B cell (primary cell): Measurements from ENCODE around the gene SAP30. TPM values are rescaled to one million over a fixed set of nuclear protein-coding genes. Genes with fewer than 3 reads are reported as not detected.

Experiments used
- ATAC-seq: fragments of 200-7000 bp; cut with Tn5 transposase; one replicate; pipeline ENCODE4 v1.10.0; 2021; ENCODE audit warnings: low read depth, mild to moderate bottlenecking, moderate number of reproducible peaks, moderate library complexity
- CTCF ChIA-PET: fragments of 350-600 bp; sonication (Branson Sonifier 250); formaldehyde crosslinking; loops from one replicate; lab custom pipeline; 2021; ENCODE audit warnings: antibody characterized with exemption, inconsistent platforms; lab: Charles Lee
- POLR2A ChIA-PET: fragments of 350-600 bp; sonication (Branson Sonifier 250); formaldehyde crosslinking; loops from one replicate; lab custom pipeline; 2021; ENCODE audit warnings: antibody characterized with exemption; lab: Charles Lee
- DNase-seq: peaks from one replicate; pipeline ENCODE4 v3.0.0; 2013
- H2AFZ ChIP-seq: 2 replicates; pipeline ENCODE4 v1.6.1; 2012; ENCODE audit warnings: mild to moderate bottlenecking, low read depth, low read length; ENCODE audit not compliant: insufficient read depth, poor library complexity, severe bottlenecking
- H3K27ac ChIP-seq, 2 donors: 1 replicate in 1 of 2; 2 replicates in 1 of 2; pipeline ENCODE4 v1.5.1; 2012 to 2013; ENCODE audit warnings: low read length in 2 of 2, mild to moderate bottlenecking in 2 of 2, moderate library complexity in 1 of 2
- H3K27me3 ChIP-seq, 4 experiments: fragments of 200-600 bp in 1 of 4; sonication (generic) in 1 of 4; replicated peaks in 1 of 4; 1 replicate in 2 of 4; 2 replicates in 2 of 4; pipeline versions ENCODE4 v1.6.1 to v1.7.0; 2013 to 2016; ENCODE audit warnings: low read length in 3 of 4, mild to moderate bottlenecking in 2 of 4, mixed read lengths in 1 of 4, moderate library complexity in 1 of 4; ENCODE audit not compliant: insufficient read depth in 4 of 4, control insufficient read depth in 3 of 4; ENCODE audit errors: control extremely low read depth in 1 of 4
- H3K36me3 ChIP-seq, 2 experiments: replicated peaks in 1 of 2; 1 replicate in 1 of 2; 2 replicates in 1 of 2; pipeline versions ENCODE4 v1.6.1 to v1.7.1; 2013; ENCODE audit warnings: low read length in 1 of 2; ENCODE audit not compliant: insufficient read depth in 2 of 2, control insufficient read depth in 1 of 2; ENCODE audit errors: control extremely low read depth in 1 of 2, extremely low read depth in 1 of 2
- H3K4me1 ChIP-seq, 2 donors: fragments of 200-600 bp in 1 of 2; sonication (generic) in 1 of 2; 1 replicate in 1 of 2; 2 replicates in 1 of 2; pipeline versions ENCODE4 v1.5.1 to v1.6.1; 2013 to 2017; ENCODE audit warnings: low read length in 2 of 2; ENCODE audit not compliant: control insufficient read depth in 2 of 2, insufficient read depth in 2 of 2
- H3K4me2 ChIP-seq: replicated peaks from 2 replicates; pipeline ENCODE3; 2012; ENCODE audit warnings: mild to moderate bottlenecking, low read depth, low read length; ENCODE audit not compliant: poor library complexity, severe bottlenecking
- H3K4me3 ChIP-seq, 5 experiments: fragments of 200-600 bp in 1 of 5; sonication (generic) in 1 of 5; 1 replicate in 3 of 5; 2 replicates in 2 of 5; pipeline versions ENCODE4 v1.5.1 to v1.7.0; 2011 to 2016; ENCODE audit warnings: low read length in 4 of 5, mild to moderate bottlenecking in 4 of 5, low read depth in 2 of 5, control low read depth in 1 of 5, moderate library complexity in 1 of 5; ENCODE audit not compliant: insufficient read depth in 1 of 5; ENCODE audit errors: control extremely low read depth in 1 of 5, extremely low read depth in 1 of 5
- H3K79me2 ChIP-seq: fragments of 200-600 bp; sonication (generic); one replicate; pipeline ENCODE4 v1.6.0; 2016; ENCODE audit warnings: low read length; ENCODE audit not compliant: control insufficient read depth, insufficient read depth
- H3K9ac ChIP-seq: fragments of 200-600 bp; sonication (generic); 2 replicates; pipeline ENCODE4 v1.6.1; 2017; ENCODE audit warnings: mild to moderate bottlenecking, low read length, moderate library complexity
- H3K9me3 ChIP-seq, 3 donors: one replicate each; pipeline versions ENCODE4 v1.6.1 to v1.7.1; 2013; ENCODE audit warnings: low read length in 2 of 3; ENCODE audit not compliant: control insufficient read depth in 2 of 3, insufficient read depth in 1 of 3; ENCODE audit errors: control extremely low read depth in 1 of 3
- H4K20me1 ChIP-seq: 2 replicates; pipeline ENCODE4 v1.6.0; 2012; ENCODE audit warnings: mild to moderate bottlenecking, low read length; ENCODE audit not compliant: insufficient read depth, control insufficient read depth, poor library complexity, severe bottlenecking
- H3K27ac Mint-ChIP-seq: one replicate; pipeline ENCODE4 v1.8.0; 2021; ENCODE audit warnings: mixed read lengths
- H3K27me3 Mint-ChIP-seq: one replicate; pipeline ENCODE4 v1.8.0; 2021; ENCODE audit warnings: mixed read lengths
- H3K4me1 Mint-ChIP-seq: one replicate; pipeline ENCODE4 v1.8.0; 2021; ENCODE audit warnings: mixed read lengths
- H3K4me3 Mint-ChIP-seq: one replicate; pipeline ENCODE4 v1.8.0; 2021; ENCODE audit warnings: mixed read lengths
- H3K9me3 Mint-ChIP-seq: one replicate; pipeline ENCODE4 v1.8.0; 2022; ENCODE audit warnings: mixed read lengths; ENCODE audit not compliant: insufficient read depth
- EZH2 ChIP-seq: IDR thresholded peaks from 2 replicates; pipeline ENCODE4 v1.6.1; 2012; ENCODE audit warnings: borderline replicate concordance, low read depth, mild to moderate bottlenecking, moderate library complexity, low read length; ENCODE audit not compliant: insufficient read depth, poor library complexity, severe bottlenecking
- WGBS: methylation state at CpG from one replicate; pipeline ENCODE4 v1.1.5; 2013; ENCODE audit warnings: missing lambda C conversion rate; ENCODE audit not compliant: insufficient coverage; 5-methylcytosine and 5-hydroxymethylcytosine counted together
- intact Hi-C: fragments of 100-400 bp; cut with micrococcal nuclease; formaldehyde crosslinking; loops from one replicate; pipeline ENCODE4 v1.10.0; 2022
- polyA plus RNA-seq: library from polyadenylated mRNA; depleted of rRNA; stranded (reverse); fragments of >200 nt; gene quantifications from 2 replicates; pipeline ENCODE4 v1.2.3, GENCODE V29; 2012
- total RNA-seq, 2 donors: library from RNA; stranded (reverse); fragments of 120-200 nt in 1 of 2; gene quantifications; 1 replicate in 1 of 2; 2 replicates in 1 of 2; pipeline versions ENCODE4 v1.2.3 to v1.2.4, GENCODE V29; 2013 to 2022
- TF ChIP-seq, protein P1 (sequence below): fragments of 200-600 bp; IDR thresholded peaks from one replicate; pipeline ENCODE4 v1.8.0; 2022; ENCODE audit warnings: antibody characterized with exemption, mild to moderate bottlenecking

SAP30 gene
- total and polyA plus RNA-seq, 2 donors (not counting 1 experiment from before 2014, with no cell fraction given): 2.5 to 3.5 TPM

DNA sequence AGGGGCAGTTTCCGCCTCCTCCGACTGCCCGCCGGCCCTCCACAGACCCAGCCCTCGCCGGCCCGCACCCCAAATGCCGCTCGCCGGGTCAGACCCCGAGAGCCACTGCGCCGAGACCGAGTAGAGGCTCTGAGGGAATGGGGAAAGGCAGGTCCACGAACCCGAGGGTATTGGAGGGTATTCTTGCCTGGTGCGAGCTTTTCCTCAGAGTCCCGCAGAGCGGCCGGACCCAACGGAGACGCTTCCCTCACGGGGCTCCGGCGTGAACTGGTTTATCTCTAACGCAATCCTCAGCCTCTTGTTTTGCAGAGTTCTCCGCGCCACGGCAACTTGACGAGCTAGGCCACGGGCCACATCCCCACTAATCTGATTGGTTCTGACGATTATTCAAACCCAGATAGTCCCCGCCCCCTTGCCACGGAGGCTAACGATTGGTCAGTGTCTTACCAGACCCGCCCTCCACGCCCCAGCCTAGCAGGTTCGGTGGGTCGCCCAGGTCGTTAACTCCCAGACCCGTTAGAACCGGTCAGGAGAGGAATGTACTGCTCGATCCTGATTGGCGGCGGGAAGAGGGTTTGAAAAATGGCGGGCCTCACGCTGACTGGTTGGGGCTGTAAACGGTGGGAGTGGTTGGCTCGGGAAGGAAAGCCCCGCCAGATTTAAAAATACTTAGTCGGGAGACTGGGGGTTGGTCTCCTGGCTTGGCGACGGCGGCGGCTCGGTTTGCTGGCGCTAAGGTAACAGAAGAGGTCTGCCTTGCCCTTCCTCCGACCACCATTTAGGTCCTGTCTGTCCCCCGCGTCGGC, 36.5 kb upstream of the SAP30 start, which contains the start of gene HMGB2:
Gene HMGB2, minus strand, starts transcription at position 274 of the 806 bp plus-strand sequence. CDS start 709 bp downstream, outside the sequence.
- Histone ChIP-seq H2AFZ (peak within 1 kb of the TSS; percentile 94), H3K79me2 (no peaks in the 10 kb centered on the region), H3K27me3 (no peaks in the 10 kb centered on the region), H3K4me2 (peak within 1 kb of the TSS; percentile 86), H3K9ac (peak within 1 kb of the TSS; percentile 86), H3K36me3 (peaks cover 0 to 3% of the 10 kb centered on the region in 2 experiments), H3K4me3 (peak within 1 kb of the TSS; percentile 74 to 99 (median 94)), H4K20me1 (no peaks in the 10 kb centered on the region), H3K9me3 (no peaks in the 10 kb centered on the region), H3K4me1 (peaks cover 16 to 18% of the 10 kb centered on the region in 2 donors), H3K27ac (peak within 1 kb of the TSS; percentile 95 to 99)
- WGBS: under 1% methylated on average over 58 of the region's 61 CpGs
- TF ChIP-seq EZH2: no peak
- TF ChIP-seq, protein P1, sequence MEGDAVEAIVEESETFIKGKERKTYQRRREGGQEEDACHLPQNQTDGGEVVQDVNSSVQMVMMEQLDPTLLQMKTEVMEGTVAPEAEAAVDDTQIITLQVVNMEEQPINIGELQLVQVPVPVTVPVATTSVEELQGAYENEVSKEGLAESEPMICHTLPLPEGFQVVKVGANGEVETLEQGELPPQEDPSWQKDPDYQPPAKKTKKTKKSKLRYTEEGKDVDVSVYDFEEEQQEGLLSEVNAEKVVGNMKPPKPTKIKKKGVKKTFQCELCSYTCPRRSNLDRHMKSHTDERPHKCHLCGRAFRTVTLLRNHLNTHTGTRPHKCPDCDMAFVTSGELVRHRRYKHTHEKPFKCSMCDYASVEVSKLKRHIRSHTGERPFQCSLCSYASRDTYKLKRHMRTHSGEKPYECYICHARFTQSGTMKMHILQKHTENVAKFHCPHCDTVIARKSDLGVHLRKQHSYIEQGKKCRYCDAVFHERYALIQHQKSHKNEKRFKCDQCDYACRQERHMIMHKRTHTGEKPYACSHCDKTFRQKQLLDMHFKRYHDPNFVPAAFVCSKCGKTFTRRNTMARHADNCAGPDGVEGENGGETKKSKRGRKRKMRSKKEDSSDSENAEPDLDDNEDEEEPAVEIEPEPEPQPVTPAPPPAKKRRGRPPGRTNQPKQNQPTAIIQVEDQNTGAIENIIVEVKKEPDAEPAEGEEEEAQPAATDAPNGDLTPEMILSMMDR: no peak
- ChIA-PET CTCF (interaction anchor here (1.0 to 6.2 kb wide), 6 partner anchors 14 to 310 kb away, joined by 3 to 39 read pairs (median 8); partner anchors contain the start of gene SAP30), POLR2A (interaction anchor here (1.0 to 6.3 kb wide), 4 partner anchors 16 to 164 kb away, joined by 3 to 134 read pairs (median 6); partner anchors contain the start of gene SAP30)
- H3K9me3 Mint-ChIP-seq: no peaks in the 10 kb centered on the region
- DNase-seq (peak; percentile 100), ATAC-seq (peak; percentile 93)
- intact Hi-C loops: loop anchor here (1.0 to 5.0 kb wide), 4 partner anchors 36 to 949 kb away; partner anchors contain the start of genes CEP44, FBXO8 and SAP30
- peaks cover 30% of the 10 kb centered on the region for H3K4me1 Mint-ChIP-seq
- H3K27ac Mint-ChIP-seq: peak within 1 kb of the TSS; percentile 100
- peak within 1 kb of the TSS; percentile 99 for H3K4me3 Mint-ChIP-seq
- peaks cover 4% of the 10 kb centered on the region for H3K27me3 Mint-ChIP-seq
